T-helper 2 cell treated with Interferon-gamma antibody and Interleukin-4, amounts not matched to agents 100 ng/mL and 5 ng/mL, for 36 hours (primary cell): ENCODE data around the gene SLC2A5. TPM values are rescaled to one million over a fixed set of nuclear protein-coding genes. Genes with fewer than 3 reads are reported as not detected.
"Not testable (repeated sequence)": the region's sequence is repeated elsewhere in the genome, so short reads cannot be mapped to it uniquely, and the experiment has no call there.

Source experiments
- intact Hi-C: fragments of 100-400 bp; cut with micrococcal nuclease; formaldehyde crosslinking; loops from one replicate; pipeline ENCODE4 v1.15.1; 2023
- total RNA-seq: library from RNA; stranded (reverse); gene quantifications from 2 replicates; pipeline ENCODE4 v1.2.3, GENCODE V29; 2022

Gene SLC2A5
- total RNA-seq: 0.05 TPM in 1 of 2 replicates, not detected in the other

GRCh38 chr1:9069326-9070100, at the start of gene SLC2A5:
TSS of gene SLC2A5 (minus strand) at chr1:9069635. CDS start at chr1:9069536, 99 bp downstream.
- intact Hi-C loops: no loop called here

GRCh38 chr1:9118186-9118585, 48.8 kb upstream of the SLC2A5 start:
- intact Hi-C loops: loop anchor here (10.0 kb wide), 1 partner anchor 377 kb away; no protein-coding TSS in a partner anchor

- intact Hi-C loops: loop anchor here (10.0 kb wide), 1 partner anchor 379 kb away; no protein-coding TSS in a partner anchor
Measured at GRCh38 chr1:9115351-9116205, 46.1 kb upstream of the SLC2A5 start.

DNA sequence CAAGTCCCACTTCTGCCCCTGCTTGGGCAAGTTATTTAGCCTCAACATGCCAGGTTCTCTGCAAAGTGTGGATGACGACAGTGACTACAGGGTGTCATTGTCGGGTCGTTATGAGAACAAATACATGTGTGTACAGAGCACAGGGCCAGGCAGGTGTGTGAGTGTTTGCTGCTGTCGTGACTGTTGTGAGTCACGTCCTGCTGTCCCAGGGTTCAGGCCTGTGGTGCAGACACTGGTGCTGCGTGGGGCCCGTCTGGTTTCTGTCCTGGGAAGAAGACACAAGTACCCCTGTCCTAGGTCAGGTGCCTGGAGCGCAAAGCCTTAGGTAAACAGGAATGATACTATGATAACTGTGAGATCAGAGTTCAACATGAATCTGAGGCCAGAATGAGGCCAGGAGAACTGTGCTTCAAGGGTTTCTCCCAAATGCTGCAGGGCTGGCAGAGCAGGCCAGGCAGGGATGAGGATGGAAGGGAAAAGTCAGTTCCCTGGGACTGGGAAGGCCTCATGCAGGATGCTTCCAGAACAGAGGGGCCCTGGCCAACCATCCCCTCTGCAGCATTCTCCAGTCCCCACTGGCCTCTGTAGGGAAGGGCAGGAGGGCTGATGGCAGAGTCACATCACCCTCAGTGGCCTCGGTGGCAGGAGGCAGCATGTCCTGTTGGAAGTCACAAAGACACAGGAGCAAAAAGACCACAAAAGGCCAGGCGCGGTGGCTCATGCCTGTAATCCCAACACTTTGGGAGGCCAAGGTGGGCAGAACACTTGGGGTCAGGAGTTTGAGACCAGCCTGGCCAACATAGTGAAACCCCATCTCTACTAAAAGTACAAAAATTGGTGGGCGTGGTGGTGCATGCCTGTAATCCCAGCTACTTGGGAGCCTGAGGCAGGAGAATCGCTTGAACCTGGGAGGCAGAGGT, 43.8 kb upstream of the SLC2A5 start:
- intact Hi-C loops: loop anchor here (10.0 kb wide), 1 partner anchor 382 kb away; no protein-coding TSS in a partner anchor

DNA sequence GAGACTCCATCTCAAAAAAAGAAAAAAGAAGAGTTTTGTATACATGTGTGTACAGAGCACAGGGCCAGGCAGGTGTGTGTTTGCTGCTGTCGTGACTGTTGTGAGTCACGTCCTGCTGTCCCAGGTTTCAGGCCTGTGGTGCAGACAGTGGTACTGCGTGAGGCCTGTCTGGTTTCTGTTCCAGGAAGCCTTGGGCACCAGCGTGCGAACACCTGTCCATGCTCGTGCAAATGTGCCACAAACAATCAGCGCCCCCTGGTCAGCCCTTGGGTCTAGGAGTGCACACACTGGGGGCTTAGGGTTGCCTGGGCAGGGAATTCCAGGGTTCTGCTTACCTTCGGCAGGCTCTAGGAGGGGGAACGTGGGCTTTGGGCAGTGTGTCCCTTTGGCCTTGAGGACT, 42.5 kb upstream of the SLC2A5 start:
- intact Hi-C loops: loop anchor here (10.0 kb wide), 1 partner anchor 383 kb away; no protein-coding TSS in a partner anchor

DNA sequence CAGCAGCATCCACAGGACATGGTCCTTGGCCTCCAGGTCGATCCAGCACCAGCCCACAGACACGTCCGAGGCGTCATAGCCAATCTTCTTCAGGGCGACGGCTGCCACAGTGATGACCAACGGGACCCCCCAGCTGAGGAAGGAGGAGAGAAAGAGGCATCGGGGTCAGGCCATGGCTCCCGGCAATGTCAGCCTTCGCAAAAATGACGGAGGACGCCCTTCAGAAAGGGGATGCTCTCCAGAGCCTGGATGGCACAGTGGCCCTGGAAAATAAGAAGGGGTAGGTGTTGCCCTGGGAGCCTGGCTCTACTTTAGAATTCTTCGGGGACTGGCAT, 41.9 kb upstream of the SLC2A5 start:
- intact Hi-C loops: loop anchor here (10.0 kb wide), 1 partner anchor 383 kb away; no protein-coding TSS in a partner anchor

- intact Hi-C loops: loop anchor here (1.0 to 10.0 kb wide), 2 partner anchors 85 to 384 kb away; no protein-coding TSS in a partner anchor
Measured at GRCh38 chr1:9110669-9111356, 41.4 kb upstream of the SLC2A5 start.

GRCh38 chr1:9108056-9108665, 38.7 kb upstream of the SLC2A5 start:
- intact Hi-C loops: loop anchor here (10.0 kb wide), 1 partner anchor 193 kb away; no protein-coding TSS in a partner anchor

DNA sequence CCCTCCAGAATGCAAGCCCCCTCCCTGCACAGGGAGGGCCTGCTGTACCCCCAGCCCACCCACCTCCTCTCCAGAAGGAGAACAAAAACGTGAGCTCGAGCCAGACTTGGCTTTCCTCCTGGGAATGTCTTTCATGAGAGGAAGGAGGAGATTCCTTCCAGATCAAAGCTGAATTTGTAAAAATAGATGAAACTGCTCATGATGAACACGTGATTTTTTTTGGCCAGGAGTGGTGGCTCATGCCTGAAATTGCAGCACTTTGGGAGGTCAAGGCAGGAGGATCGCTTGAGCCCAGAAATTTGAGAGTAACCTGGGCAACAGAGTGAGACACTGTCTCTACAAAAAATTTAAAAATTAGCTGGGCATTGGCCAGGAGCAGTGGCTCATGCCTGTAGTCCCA, 37.7 kb upstream of the SLC2A5 start:
- intact Hi-C loops: loop anchor here (10.0 kb wide), 1 partner anchor 192 kb away; no protein-coding TSS in a partner anchor

DNA sequence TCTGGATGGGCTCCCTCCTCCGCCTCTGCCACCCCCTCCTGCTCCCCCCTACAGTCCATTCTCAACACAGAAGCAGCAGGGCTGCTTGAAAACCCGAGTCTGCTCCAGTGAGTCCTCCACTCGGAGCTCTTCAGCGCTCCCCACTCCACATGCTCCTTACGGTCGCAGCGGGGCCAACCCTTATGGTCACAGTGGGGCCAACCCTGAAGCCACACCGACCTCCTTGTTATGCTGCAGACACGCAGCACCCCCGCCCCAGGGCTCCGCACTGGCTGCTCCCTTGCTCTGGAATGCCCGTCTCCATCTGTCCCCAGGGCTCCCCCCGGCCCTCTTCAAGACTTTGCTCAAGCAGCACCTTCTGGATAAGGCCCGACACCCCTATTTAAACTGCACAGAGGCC, 36.9 kb upstream of the SLC2A5 start:
- intact Hi-C loops: loop anchor here (10.0 kb wide), 1 partner anchor 191 kb away; no protein-coding TSS in a partner anchor

DNA sequence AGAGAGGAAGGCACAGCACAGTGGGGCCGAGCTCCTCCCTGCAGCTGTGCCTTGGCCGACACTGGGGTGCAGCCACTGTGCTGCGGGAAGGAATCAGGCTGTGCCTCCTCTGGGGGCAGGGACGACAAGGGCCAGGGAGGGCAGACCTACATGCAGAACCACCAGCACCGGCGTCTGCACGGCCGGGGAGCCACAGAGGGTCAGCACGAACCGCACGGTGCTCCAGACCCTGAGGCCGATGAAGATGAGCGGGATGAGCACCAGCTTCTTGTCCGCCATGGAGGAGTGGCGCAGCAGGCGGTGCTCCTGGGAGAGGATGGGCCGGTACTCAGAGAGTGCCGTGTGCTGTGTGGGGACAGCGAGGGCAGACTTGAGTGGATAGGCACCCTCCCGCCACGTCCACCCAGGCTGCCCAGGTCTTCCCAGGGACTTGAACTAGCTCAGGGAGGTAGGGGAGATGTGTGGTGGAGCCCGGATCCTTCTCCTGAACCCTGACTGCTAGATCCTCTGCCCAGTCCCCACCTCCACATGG, 36.0 kb upstream of the SLC2A5 start:
- intact Hi-C loops: loop anchor here (10.0 kb wide), 1 partner anchor 191 kb away; no protein-coding TSS in a partner anchor

DNA sequence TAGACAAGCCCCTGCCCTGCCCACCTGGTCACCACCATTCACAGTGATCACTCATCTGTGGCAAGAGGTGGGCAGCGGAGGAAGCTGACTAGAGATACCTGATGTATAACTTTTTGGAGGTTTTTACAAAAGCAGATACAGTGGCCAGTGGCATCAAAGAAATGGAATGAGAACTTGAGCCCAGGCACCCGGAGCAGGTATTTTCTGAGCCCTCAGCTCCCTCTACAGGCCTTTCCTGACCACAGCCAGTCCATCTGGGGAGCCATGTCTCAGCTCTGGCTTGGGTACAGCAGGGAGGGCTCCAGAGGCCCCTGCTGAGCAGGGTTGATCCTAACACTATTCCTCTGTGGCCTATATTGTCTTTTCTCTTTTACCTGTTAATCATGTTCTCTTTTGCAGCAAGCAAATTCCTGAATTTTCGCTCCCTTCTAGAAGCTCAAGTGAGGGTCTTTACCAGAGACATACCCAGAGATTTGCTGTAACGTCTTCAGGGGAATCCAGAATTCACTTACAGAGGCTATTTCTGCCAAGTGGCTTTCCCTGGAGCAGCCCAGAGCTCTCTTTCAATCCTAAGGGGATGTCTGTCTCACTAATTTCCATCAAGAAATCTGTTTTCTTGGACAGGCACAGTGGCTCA, 32.2 kb upstream of the SLC2A5 start:
- intact Hi-C loops: loop anchor here (2.0 to 10.0 kb wide), 2 partner anchors 93 to 187 kb away; no protein-coding TSS in a partner anchor

DNA sequence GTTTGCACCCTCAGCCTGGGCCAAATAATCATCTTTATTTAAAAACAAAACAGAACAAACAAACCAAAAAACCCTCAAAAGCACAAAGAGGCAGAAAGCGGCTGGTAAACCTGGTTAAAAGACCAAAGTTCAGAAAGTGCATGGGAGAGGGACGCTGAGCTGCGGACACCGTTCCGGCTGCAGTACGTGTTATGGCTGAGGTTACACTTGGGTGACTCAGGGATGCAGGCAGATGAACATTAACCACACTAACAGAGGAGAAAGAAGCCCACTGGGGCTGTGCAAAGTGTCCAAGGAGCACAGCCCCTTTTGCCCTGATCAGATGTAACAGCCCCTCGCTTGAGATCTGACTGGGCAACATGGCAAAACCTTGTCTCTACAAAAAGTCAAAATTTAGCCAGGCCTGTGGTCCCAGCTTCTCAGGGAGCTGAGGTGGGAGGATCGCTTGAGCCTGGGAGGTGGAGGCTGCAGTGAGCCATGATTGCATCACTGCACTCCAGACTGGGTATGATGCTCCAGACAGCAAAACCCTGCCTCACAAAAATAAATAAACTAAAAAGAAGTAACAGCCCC, 31.1 kb upstream of the SLC2A5 start:
- intact Hi-C loops: loop anchor here (2.0 to 10.0 kb wide), 2 partner anchors 92 to 186 kb away; no protein-coding TSS in a partner anchor

GRCh38 chr1:9099555-9099954, 30.1 kb upstream of the SLC2A5 start:
- intact Hi-C loops: no loop called here

- intact Hi-C loops: no loop called here
Measured at GRCh38 chr1:9097947-9098705, 28.7 kb upstream of the SLC2A5 start.

DNA sequence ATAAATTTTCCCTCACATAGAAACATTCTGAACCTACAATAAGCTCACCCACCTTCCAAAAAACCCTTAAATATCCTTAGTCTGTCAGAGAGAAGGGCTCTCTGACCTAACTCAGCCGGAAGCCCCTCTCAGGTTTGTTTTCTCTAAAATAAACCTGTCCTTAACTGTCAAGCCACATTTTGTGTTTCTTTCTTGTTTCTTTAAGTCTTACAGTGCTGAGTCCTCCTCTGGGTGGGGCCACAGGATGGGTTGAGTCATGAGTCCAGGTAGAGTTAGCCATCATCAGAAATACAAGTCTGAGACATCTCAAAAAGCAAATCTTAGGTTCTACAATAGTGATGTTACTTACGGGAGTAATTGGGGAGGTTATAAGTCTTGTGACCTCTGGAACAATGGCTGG, 26.4 kb upstream of the SLC2A5 start:
- intact Hi-C loops: no loop called here

GRCh38 chr1:9093996-9094595, 24.7 kb upstream of the SLC2A5 start:
- intact Hi-C loops: not testable (repeated sequence)
